Activated T-cell treated with anti-CD3 and anti-CD28 coated beads, Interleukin-2, amount 50 U/mL, for 1 hour (primary cell): Measurements from ENCODE around the gene LMX1B.
"Not testable (repeated sequence)": the region's sequence is repeated elsewhere in the genome, so short reads cannot be mapped to it uniquely, and the experiment has no call there.

Experiments used
- DNase-seq: peaks from one replicate; pipeline ENCODE4 v3.0.0-alpha.2; 2020

Gene LMX1B

GRCh38 chr9:126700296-126700695 lies 86.6 kb downstream of the LMX1B start:
- DNase-seq: no peak

DNA sequence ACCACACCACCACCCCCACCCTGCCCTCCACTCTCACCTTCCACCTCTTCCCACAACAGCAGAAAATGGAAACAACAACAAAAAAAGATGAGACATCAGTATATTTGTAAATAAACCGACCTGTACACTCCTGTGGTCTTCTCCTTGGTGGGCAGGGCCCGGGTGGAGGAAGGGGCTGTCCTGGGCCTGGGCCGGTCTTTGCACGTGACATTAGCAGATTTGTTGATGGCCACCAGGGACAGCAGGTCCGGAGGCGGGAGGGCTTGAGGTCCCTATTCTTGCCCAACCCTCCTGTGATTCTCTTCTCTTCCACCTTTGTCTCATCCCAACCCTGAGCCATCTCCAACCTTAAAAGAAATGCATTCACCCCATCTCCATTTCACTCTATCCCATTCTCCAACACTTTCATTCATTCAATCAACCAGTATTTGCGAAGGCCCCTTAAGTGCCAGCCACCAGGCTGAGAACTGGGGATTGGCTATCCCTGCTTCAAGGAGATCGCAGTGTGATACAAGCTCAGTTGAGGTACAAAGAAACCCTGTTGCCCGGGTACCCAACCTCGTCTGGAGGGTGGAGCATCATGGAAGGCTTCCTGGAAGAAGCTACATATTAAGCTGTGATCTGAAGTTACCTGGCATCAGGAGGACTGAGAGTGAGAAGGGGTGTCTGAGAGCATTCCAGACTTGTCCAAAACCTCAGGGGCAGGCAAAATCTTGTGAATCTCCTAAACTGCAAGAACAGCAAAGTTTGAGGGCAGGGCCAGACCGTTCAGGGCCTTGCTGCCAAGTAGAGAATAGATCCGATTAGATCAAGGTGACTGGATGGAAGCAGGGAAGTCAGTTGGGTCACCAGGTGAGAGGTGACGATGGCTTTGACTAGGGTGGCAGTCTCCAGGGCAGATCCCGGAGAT lies 87.4 kb downstream of the LMX1B start:
- DNase-seq: no peak

DNA sequence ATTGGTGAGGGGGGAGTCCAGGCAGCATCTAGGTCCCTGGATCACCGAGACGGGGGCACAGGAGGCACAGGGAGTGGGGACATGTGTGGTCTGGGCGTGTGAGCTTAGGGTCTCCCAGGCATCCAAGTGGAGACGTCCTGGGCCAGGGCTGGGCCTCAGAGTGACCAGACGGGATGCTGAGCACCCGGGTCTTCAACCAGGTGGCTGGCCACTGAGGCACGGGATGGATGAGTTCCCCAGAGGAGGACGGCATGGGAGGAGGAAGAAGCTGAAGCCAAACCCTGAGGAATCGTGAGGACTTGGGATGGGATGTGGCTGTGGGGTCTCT lies 88.0 kb downstream of the LMX1B start:
- DNase-seq: peak; percentile 10

- peak; percentile 55 for DNase-seq
Observed at GRCh38 chr9:126702151-126703001, 88.6 kb downstream of the LMX1B start.

GRCh38 chr9:126703002-126703865 lies 89.5 kb downstream of the LMX1B start:
- no peak for DNase-seq

GRCh38 chr9:126703866-126704156 lies 90.1 kb downstream of the LMX1B start:
- no peak for DNase-seq

DNA sequence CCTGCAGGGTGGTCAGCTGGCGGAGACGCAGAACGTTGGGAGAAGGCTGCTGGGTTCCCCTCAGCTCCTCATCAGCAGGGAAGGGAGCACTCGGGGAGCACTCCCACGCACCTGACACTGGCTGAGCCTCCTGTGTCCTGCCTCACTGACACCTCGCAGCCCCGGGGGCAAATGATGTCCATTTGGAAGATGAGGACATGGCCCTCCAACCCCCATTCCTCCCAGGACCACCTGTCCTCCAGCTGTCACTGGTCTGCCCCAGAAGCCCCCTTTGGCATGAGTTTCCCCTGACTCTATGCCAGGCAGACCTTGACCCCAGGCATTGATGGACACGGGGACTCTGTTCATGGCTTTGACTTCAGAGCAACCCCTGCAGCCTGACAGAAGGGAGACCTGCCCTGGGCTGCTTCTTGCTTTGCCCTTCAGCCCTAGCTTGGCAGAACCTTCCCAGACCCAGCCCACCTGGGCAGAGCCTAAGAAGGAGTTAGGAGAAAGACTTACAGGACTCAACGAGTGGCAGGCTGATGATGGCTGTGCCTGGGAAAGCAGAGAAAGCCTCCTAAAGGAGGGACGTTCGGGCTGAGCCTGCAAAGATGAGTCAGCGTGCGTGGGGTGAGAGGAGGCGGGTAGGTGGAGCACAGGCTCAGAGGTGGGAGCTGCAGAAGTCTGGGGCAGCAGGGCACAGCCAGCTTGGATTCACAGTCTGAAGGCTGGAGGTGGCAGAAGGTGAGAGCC lies 90.6 kb downstream of the LMX1B start:
- no peak for DNase-seq

GRCh38 chr9:126704892-126705766 lies 91.4 kb downstream of the LMX1B start:
- peak; percentile 92 for DNase-seq

- peak; percentile 80 for DNase-seq
Observed at GRCh38 chr9:126705767-126706697, 92.3 kb downstream of the LMX1B start.

GRCh38 chr9:126706698-126707053 lies 92.9 kb downstream of the LMX1B start:
- DNase-seq: no peak

DNA sequence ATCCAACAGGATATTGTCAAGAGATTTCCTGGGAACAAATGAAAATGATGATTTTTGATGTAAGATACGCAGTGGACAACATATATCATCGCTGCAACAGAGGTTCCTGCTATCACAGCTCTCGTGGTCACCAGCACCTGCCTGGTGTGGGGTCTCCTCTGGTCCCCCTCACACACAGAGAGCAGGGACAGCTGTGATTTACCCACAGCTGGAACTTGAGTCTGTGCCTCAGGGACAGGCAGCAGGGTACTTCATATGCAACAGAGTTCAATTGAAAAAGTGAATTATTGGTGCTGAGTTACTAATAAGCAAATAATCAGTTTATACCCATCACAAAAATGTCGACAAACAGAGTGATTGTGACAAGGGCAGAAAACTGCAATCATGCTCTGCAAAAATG lies 93.4 kb downstream of the LMX1B start:
- DNase-seq: no peak

DNA sequence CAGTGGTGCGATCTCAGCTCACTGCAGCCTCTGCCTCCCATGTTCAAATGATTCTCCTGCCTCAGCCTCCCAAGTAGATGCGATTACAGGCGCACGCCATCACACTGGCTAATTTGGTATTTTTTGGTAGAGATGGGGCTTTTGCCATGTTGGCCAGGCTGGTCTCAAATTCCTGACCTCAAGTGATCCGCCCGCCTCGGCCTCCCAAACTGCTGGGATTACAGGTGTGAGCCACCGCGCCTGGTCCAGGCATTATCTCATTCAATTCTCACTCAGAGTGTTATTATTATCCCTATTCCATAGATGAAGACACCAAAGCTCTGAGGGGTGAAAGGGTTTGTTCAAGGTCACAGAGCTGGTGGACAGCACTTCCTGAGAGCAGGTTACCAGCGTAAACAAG lies 94.0 kb downstream of the LMX1B start:
- not testable (repeated sequence) for DNase-seq

DNA sequence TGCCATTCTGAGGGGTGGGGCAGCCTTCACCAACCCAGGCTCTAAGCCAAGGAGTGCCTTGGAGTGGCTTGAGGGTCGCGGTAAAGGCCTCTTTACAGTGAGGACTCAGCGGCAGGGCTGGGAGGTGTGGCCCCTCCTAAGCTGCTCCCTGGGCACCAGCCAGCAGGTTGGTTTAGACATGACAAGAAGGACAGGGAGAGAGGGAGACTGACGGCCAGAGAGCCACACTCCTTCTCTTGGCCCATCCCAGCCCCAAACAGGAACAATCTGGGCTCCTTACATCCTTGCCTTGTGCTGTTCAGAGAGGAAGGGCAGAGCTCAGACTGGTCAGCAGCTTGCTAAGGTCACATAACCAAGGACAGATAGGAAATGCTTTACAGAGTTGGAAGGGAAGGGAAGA lies 94.5 kb downstream of the LMX1B start:
- no peak for DNase-seq

GRCh38 chr9:126709241-126709640 lies 95.5 kb downstream of the LMX1B start:
- no peak for DNase-seq

DNA sequence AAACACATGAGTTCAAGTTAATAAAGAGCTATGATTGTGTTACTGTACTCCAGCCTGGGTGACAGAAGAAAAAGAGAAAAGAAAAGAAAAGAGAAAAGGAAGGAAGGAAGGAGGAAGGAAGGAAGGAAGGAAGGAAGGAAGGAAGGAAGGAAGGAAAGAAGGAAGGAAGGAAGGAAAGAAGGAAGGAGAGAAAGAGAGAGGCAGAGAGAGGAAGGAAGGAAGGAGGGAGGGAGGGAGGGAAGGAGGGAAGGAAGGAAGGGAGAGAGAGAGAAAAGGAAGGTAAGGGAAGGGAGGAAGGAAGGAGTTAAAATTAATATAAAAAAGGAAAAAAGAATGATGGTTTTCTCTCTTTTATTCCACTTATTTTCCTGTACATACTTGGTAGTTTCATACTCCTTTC lies 101.7 kb downstream of the LMX1B start:
- DNase-seq: no peak

GRCh38 chr9:126717441-126717840 lies 103.7 kb downstream of the LMX1B start:
- DNase-seq: not testable (repeated sequence)

DNA sequence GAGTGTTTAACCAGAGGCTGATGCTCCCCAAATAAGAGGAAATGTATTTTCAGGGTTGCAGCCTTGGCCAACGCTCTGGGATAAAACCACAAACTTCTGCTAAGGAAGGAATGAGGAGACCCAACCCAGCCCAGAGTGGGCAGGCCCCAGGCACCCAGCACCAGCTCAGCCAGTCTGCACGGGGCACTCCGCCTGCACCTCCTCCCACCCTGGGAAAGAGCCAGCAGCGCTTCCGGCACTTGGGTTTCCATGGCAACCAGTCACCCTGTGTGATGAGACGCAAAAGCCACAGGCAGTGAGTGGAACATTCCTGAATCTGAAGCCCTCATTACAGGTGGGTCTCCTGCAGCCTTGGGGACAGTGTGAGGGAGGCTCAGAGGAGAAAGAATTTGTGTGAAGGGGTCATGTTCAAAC lies 105.9 kb downstream of the LMX1B start:
- peak; percentile 84 for DNase-seq

DNA sequence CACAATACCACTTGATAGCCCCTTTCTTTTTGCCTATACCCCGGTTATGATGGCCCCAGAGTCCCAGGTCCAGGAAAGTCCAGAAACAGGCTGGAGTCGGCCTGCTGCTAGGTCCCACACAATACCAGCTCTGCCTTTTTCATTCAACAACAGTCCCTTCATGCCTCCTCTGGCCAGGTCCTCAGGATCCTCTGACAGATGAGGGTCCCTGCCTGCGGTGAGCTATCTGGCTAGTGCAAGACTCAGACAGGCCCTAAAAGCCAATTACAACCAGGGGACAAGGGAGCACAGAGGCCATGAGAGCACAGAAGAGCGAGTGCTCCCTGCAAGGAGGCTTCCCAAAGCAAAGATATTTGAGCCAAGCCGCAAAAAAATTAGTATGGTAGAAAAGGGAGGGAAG lies 106.3 kb downstream of the LMX1B start:
- no peak for DNase-seq

GRCh38 chr9:126720661-126721563 lies 107.2 kb downstream of the LMX1B start:
- no peak for DNase-seq
